SK-N-SH (cell line): ENCODE measurements around the gene KLHL7. TPM values are rescaled to one million over a fixed set of nuclear protein-coding genes. Genes with fewer than 3 reads are reported as not detected.

ENCODE experiments used
- CTCF ChIA-PET: fragments of 300-600, 350-600 bp; formaldehyde crosslinking; extraction: SDS; loops from one replicate; lab custom pipeline; 2021; lab: Yijun Ruan, JAX
- POLR2A ChIA-PET: fragments of 350-600 bp; sonication (Branson Sonifier 250); formaldehyde crosslinking; extraction: SDS; loops from one replicate; lab custom pipeline; 2020; ENCODE audit warnings: antibody characterized with exemption, inconsistent platforms; lab: Yijun Ruan, JAX
- DNase-seq: peaks from one replicate; pipeline ENCODE4 v3.0.0; 2012
- H2AFZ ChIP-seq: fragments of 200-600 bp; sonication (generic); 2 replicates; pipeline ENCODE4 v1.8.1; 2016; ENCODE audit warnings: antibody characterized with exemption, mild to moderate bottlenecking, low read depth
- H3F3A ChIP-seq: fragments of 200-600 bp; sonication (generic); replicated peaks from 2 replicates; pipeline ENCODE3; 2016; ENCODE audit warnings: antibody characterized with exemption, mild to moderate bottlenecking; ENCODE audit not compliant: insufficient read depth
- H3K27ac ChIP-seq, 2 experiments: fragments of 200-500 bp in 1 of 2; fragments of 200-600 bp in 1 of 2; sonication (Bioruptor generic) in 1 of 2; sonication (generic), shearing (Covaris generic) in 1 of 2; 2 replicates each; pipeline versions ENCODE4 v1.5.1 to v1.6.1; 2014 to 2016; ENCODE audit warnings: low read depth in 2 of 2, inconsistent platforms in 1 of 2, low read length in 1 of 2, mild to moderate bottlenecking in 1 of 2, mixed read lengths in 1 of 2
- H3K27me3 ChIP-seq: fragments of 200-600 bp; sonication (generic), shearing (Covaris generic); 2 replicates; pipeline ENCODE4 v1.6.1; 2016; ENCODE audit warnings: mixed run types; ENCODE audit not compliant: insufficient read depth
- H3K36me3 ChIP-seq, 2 experiments: fragments of 200-500 bp in 1 of 2; fragments of 200-600 bp in 1 of 2; sonication (Bioruptor generic) in 1 of 2; sonication (generic) in 1 of 2; replicated peaks in 1 of 2; 2 replicates each; pipeline versions ENCODE3 to v1.5.1; 2014 to 2016; ENCODE audit warnings: low read length in 1 of 2, mild to moderate bottlenecking in 1 of 2; ENCODE audit not compliant: insufficient read depth in 2 of 2, control insufficient read depth in 1 of 2
- H3K4me1 ChIP-seq, 2 experiments: fragments of 200-500 bp in 1 of 2; fragments of 200-600 bp in 1 of 2; sonication (Bioruptor generic) in 1 of 2; sonication (generic), shearing (Covaris generic) in 1 of 2; 2 replicates each; pipeline versions ENCODE4 v1.5.1 to v1.6.1; 2014 to 2016; ENCODE audit warnings: low read depth in 1 of 2, low read length in 1 of 2, mixed run types in 1 of 2; ENCODE audit not compliant: insufficient read depth in 2 of 2, control insufficient read depth in 1 of 2
- H3K4me2 ChIP-seq: fragments of 200-600 bp; sonication (generic), shearing (Covaris generic); 2 replicates; pipeline ENCODE4 v1.6.1; 2017; ENCODE audit warnings: mixed run types
- H3K4me3 ChIP-seq, 2 experiments: fragments of 200-500 bp in 1 of 2; fragments of 200-600 bp in 1 of 2; sonication (Bioruptor generic) in 1 of 2; sonication (generic), shearing (Covaris generic) in 1 of 2; 2 replicates each; pipeline versions ENCODE4 v1.5.1 to v1.8.1; 2014 to 2016; ENCODE audit warnings: low read depth in 2 of 2, inconsistent platforms in 1 of 2, low read length in 1 of 2, mild to moderate bottlenecking in 1 of 2, mixed read lengths in 1 of 2, moderate library complexity in 1 of 2
- H3K79me2 ChIP-seq: fragments of 200-600 bp; sonication (generic); 2 replicates; pipeline ENCODE4 v1.8.1; 2017; ENCODE audit warnings: mild to moderate bottlenecking; ENCODE audit not compliant: insufficient read depth
- H3K9ac ChIP-seq: fragments of 200-600 bp; sonication (generic); 2 replicates; pipeline ENCODE4 v1.6.1; 2017; ENCODE audit warnings: mixed run types
- H3K9me2 ChIP-seq: fragments of 200-600 bp; sonication (generic); 2 replicates; pipeline ENCODE4 v1.6.1; 2017; ENCODE audit warnings: mixed run types
- H3K9me3 ChIP-seq: fragments of 200-600 bp; sonication (generic); 2 replicates; pipeline ENCODE4 v1.6.1; 2017; ENCODE audit warnings: mixed run types, mild to moderate bottlenecking, moderate library complexity
- H4K20me1 ChIP-seq: fragments of 200-600 bp; sonication (generic); 2 replicates; pipeline ENCODE4 v1.6.1; 2017; ENCODE audit warnings: mild to moderate bottlenecking, mixed run types; ENCODE audit not compliant: insufficient read depth
- CHD2 ChIP-seq: fragments of 150-350 bp; IDR thresholded peaks from 2 replicates; pipeline ENCODE4 v1.6.1; 2018; ENCODE audit warnings: low read length; ENCODE audit not compliant: partially characterized antibody
- CTCF ChIP-seq: fragments of 200-600 bp; sonication (generic); IDR thresholded peaks from 2 replicates; pipeline ENCODE4 v1.6.1; 2017; ENCODE audit warnings: antibody characterized with exemption, mild to moderate bottlenecking, moderate library complexity
- ELF1 ChIP-seq: IDR thresholded peaks from 2 replicates; pipeline ENCODE4 v1.4.0; 2012
- EP300 ChIP-seq, 2 experiments: IDR thresholded peaks; 2 replicates each; pipeline versions ENCODE4 v1.4.0 to v1.6.1; 2012; ENCODE audit warnings: borderline replicate concordance in 1 of 2, low read depth in 1 of 2, low read length in 1 of 2
- EZH2phosphoT487 ChIP-seq: fragments of 200-600 bp; sonication (generic); IDR thresholded peaks from 2 replicates; pipeline ENCODE4 v1.6.1; 2017; ENCODE audit warnings: low read depth, mixed run types, mild to moderate bottlenecking, antibody characterized with exemption, moderate library complexity, borderline replicate concordance
- FOSL2 ChIP-seq: IDR thresholded peaks from 2 replicates; pipeline ENCODE4 v1.4.0; 2012; ENCODE audit warnings: low read depth, mild to moderate bottlenecking, moderate library complexity, borderline replicate concordance
- FOXJ3 ChIP-seq: sonication (generic); formaldehyde crosslinking; IDR thresholded peaks from 2 replicates; pipeline ENCODE4 v1.5.1; 2020; ENCODE audit warnings: mild to moderate bottlenecking, missing genetic modification reagents
- FOXM1 ChIP-seq: IDR thresholded peaks from 2 replicates; pipeline ENCODE4 v1.4.0; 2012; ENCODE audit warnings: low read depth, mild to moderate bottlenecking
- GABPA ChIP-seq: IDR thresholded peaks from 2 replicates; pipeline ENCODE4 v1.4.0; 2012; ENCODE audit warnings: low read depth, mild to moderate bottlenecking
- GATA2 ChIP-seq: sonication (generic); formaldehyde crosslinking; IDR thresholded peaks from 2 replicates; pipeline ENCODE4 v1.5.0; 2020; ENCODE audit warnings: mild to moderate bottlenecking, missing genetic modification reagents
- IRF3 ChIP-seq: fragments of 150-350 bp; IDR thresholded peaks from 2 replicates; pipeline ENCODE4 v1.6.1; 2016; ENCODE audit warnings: mild to moderate bottlenecking, low read depth, low read length
- JUND ChIP-seq: IDR thresholded peaks from 2 replicates; pipeline ENCODE4 v1.4.0; 2012
- MEF2A ChIP-seq: IDR thresholded peaks from 2 replicates; pipeline ENCODE4 v1.4.0; 2012; ENCODE audit warnings: low read depth, borderline replicate concordance
- NFIC ChIP-seq: IDR thresholded peaks from 2 replicates; pipeline ENCODE4 v1.4.0; 2012; ENCODE audit warnings: borderline replicate concordance
- NRF1 ChIP-seq: IDR thresholded peaks from 2 replicates; pipeline ENCODE4 v1.6.1; 2012; ENCODE audit warnings: low read depth, mild to moderate bottlenecking, low read length
- PBX3 ChIP-seq: IDR thresholded peaks from 2 replicates; pipeline ENCODE4; 2012
- POLR2AphosphoS5 ChIP-seq: IDR thresholded peaks from 2 replicates; pipeline ENCODE4 v1.6.1; 2012; ENCODE audit warnings: low read depth, low read length
- RAD21 ChIP-seq: IDR thresholded peaks from 2 replicates; pipeline ENCODE4 v1.6.1; 2012; ENCODE audit warnings: mild to moderate bottlenecking, low read length
- RCOR1 ChIP-seq: fragments of 150-350 bp; IDR thresholded peaks from 2 replicates; pipeline ENCODE4 v1.6.1; 2017; ENCODE audit warnings: antibody characterized with exemption, low read length
- RFX5 ChIP-seq: IDR thresholded peaks from 2 replicates; pipeline ENCODE4 v1.6.1; 2012; ENCODE audit warnings: mild to moderate bottlenecking, improper control_type of control experiment, low read length
- RXRA ChIP-seq: IDR thresholded peaks from 2 replicates; pipeline ENCODE4 v1.4.0; 2012; ENCODE audit warnings: low read depth, mild to moderate bottlenecking, borderline replicate concordance
- SIN3A ChIP-seq: IDR thresholded peaks from 2 replicates; pipeline ENCODE4 v1.6.1; 2012; ENCODE audit warnings: low read depth, mild to moderate bottlenecking, low read length, moderate library complexity, borderline replicate concordance
- SMC3 ChIP-seq: IDR thresholded peaks from 2 replicates; pipeline ENCODE4 v1.6.1; 2012; ENCODE audit warnings: low read depth, low read length, improper control_type of control experiment
- TAF1 ChIP-seq: IDR thresholded peaks from 2 replicates; pipeline ENCODE4 v1.6.1; 2012; ENCODE audit warnings: low read depth, mild to moderate bottlenecking, low read length, moderate library complexity, borderline replicate concordance
- TCF12 ChIP-seq: IDR thresholded peaks from 2 replicates; pipeline ENCODE4 v1.4.0; 2012
- TEAD4 ChIP-seq: IDR thresholded peaks from 2 replicates; pipeline ENCODE4 v1.4.0; 2012; ENCODE audit warnings: mild to moderate bottlenecking, borderline replicate concordance; ENCODE audit not compliant: insufficient read depth
- USF1 ChIP-seq: IDR thresholded peaks from 2 replicates; pipeline ENCODE4 v1.4.0; 2012; ENCODE audit warnings: low read depth, borderline replicate concordance
- USF2 ChIP-seq: fragments of 150-350 bp; IDR thresholded peaks from 2 replicates; pipeline ENCODE4 v1.6.1; 2017; ENCODE audit warnings: antibody characterized with exemption, low read length, low read depth, borderline replicate concordance
- WGBS: methylation state at CpG from one replicate; pipeline ENCODE4 v1.1.6; 2017; ENCODE audit warnings: low lambda C conversion rate; 5-methylcytosine and 5-hydroxymethylcytosine counted together
- polyA plus RNA-seq, 3 experiments: library from polyadenylated mRNA; depleted of rRNA; stranded (reverse); fragments of >200 nt; gene quantifications; 2 replicates each; pipeline ENCODE4 v1.2.3, GENCODE V29; 2012

Gene KLHL7
- polyA plus RNA-seq, 1 of the 3 experiments (the other 2 are of a cell fraction), result 30.8 TPM

- Histone ChIP-seq H3F3A (peaks cover 24% of the 10 kb centered on the region), H3K4me1 (peaks cover 8 to 13% of the 10 kb centered on the region in 2 experiments; a peak in 3 of 4 replicates), H2AFZ (peak within 1 kb of the TSS; percentile 95), H3K4me3 (peak within 1 kb of the TSS; percentile 89 to 94), H3K4me2 (peak within 1 kb of the TSS; percentile 83), H3K27me3 (no peaks in the 10 kb centered on the region), H3K9me3 (no peaks in the 10 kb centered on the region), H3K9ac (peak within 1 kb of the TSS; percentile 88), H3K36me3 (peaks cover 16 to 19% of the 10 kb centered on the region in 2 experiments), H4K20me1 (no peaks in the 10 kb centered on the region; the same call in 1 of the 2 replicates), H3K9me2 (no peaks in the 10 kb centered on the region), H3K79me2 (peaks cover 46% of the 10 kb centered on the region), H3K27ac (peak within 1 kb of the TSS; percentile 88 to 96)
- CTCF ChIA-PET, result interaction anchor here (0.7 to 6.4 kb wide), 8 partner anchors 12 to 128 kb away, joined by 3 to 107 read pairs (median 4); no protein-coding TSS in a partner anchor
- 2% methylated on average over 60 of the region's 63 CpGs for WGBS
- peak; percentile 97 for DNase-seq
- POLR2A ChIA-PET, result interaction anchor here (1.0 to 1.6 kb wide), 3 partner anchors 75 to 80 kb away, joined by 5 to 17 read pairs (median 5); partner anchors contain the start of gene KLHL7
- peak; percentile 77 for TF ChIP-seq NFIC
- peak; percentile 98 for TF ChIP-seq ELF1
- no peak for TF ChIP-seq MEF2A
- TF ChIP-seq SMC3, result no peak
- no peak for TF ChIP-seq CTCF
- TF ChIP-seq GATA2 (CRISPR knock-in tag), result no peak
- TF ChIP-seq FOXM1, result peak; percentile 51
- TF ChIP-seq USF2, result peak; percentile 19; the same call in 1 of the 2 replicates
- TF ChIP-seq FOXJ3 (CRISPR knock-in tag), result peak; percentile 62; the same call in 1 of the 2 replicates
- peak; percentile 38; the same call in 1 of the 2 replicates for TF ChIP-seq FOSL2
- peak; percentile 8 to 80; a peak in 3 of 4 replicates for TF ChIP-seq EP300 (IDR thresholded peaks at IDR 0.05; ENCODE audit: borderline replicate concordance in 1 of 2, low read depth in 1 of 2, low read length in 1 of 2)
- no peak for TF ChIP-seq USF1
- no peak for TF ChIP-seq NRF1
- peak; percentile 33 for TF ChIP-seq RAD21
- no peak for TF ChIP-seq EZH2phosphoT487
- TF ChIP-seq JUND, result no peak
- no peak for TF ChIP-seq TEAD4
- peak; percentile 95 for TF ChIP-seq CHD2
- TF ChIP-seq TAF1, result peak; percentile 89
- peak; percentile 76 for TF ChIP-seq GABPA
- TF ChIP-seq SIN3A, result peak; percentile 95
- peak; percentile 47; the same call in 1 of the 2 replicates for TF ChIP-seq TCF12
- TF ChIP-seq RFX5, result peak; percentile 95
- TF ChIP-seq POLR2AphosphoS5, result peak; percentile 96
- TF ChIP-seq RCOR1, result peak; percentile 61
- TF ChIP-seq PBX3, result peak; percentile 53
- peak; percentile 12; the same call in 1 of the 2 replicates for TF ChIP-seq RXRA
- TF ChIP-seq IRF3, result no peak
Observed at GRCh38 chr7:23181684-23182553, 76.3 kb downstream of the KLHL7 start, which contains the start of gene NUP42. Gene NUP42 (plus strand): TSS chr7:23182048. CDS start chr7:23182086, 38 bp downstream.
